HepG2 (cell line): ENCODE results near the gene SBNO2. TPM values are rescaled to one million over a fixed set of nuclear protein-coding genes. Genes with fewer than 3 reads are reported as not detected.

ENCODE experiments used
- AHR ChIP-seq: IDR thresholded peaks from 2 replicates; pipeline ENCODE4 v1.6.1; 2018; ENCODE audit warnings: missing genetic modification reagents, missing compliant biosample characterization
- ATF1 ChIP-seq: IDR thresholded peaks from 2 replicates; pipeline ENCODE4 v1.6.1; 2016; ENCODE audit warnings: mild to moderate bottlenecking, control low read depth
- CEBPB ChIP-seq: IDR thresholded peaks from 2 replicates; pipeline ENCODE4 v1.6.1; 2011; ENCODE audit warnings: low read depth, low read length, improper control_type of control experiment, borderline replicate concordance
- GATAD2A ChIP-seq: IDR thresholded peaks from 2 replicates; pipeline ENCODE4 v1.6.1; 2016
- JUNB ChIP-seq: sonication (generic); formaldehyde crosslinking; IDR thresholded peaks from 2 replicates; pipeline ENCODE4 v1.8.0; 2022; ENCODE audit warnings: missing genetic modification reagents, mild to moderate bottlenecking, borderline replicate concordance
- JUND ChIP-seq: sonication (generic); formaldehyde crosslinking; IDR thresholded peaks from 2 replicates; pipeline ENCODE4 v1.8.0; 2022; ENCODE audit warnings: mild to moderate bottlenecking, missing genetic modification reagents
- KDM1A ChIP-seq: IDR thresholded peaks from 2 replicates; pipeline ENCODE4 v1.6.1; 2016; ENCODE audit warnings: missing compliant biosample characterization
- MAF1 ChIP-seq: sonication (generic); formaldehyde crosslinking; IDR thresholded peaks from 2 replicates; pipeline ENCODE4 v1.5.0; 2020; ENCODE audit warnings: missing genetic modification reagents, borderline replicate concordance
- SKI ChIP-seq: fragments of 450-650 bp; IDR thresholded peaks from one replicate; pipeline ENCODE4 v1.6.1; 2018; ENCODE audit warnings: mild to moderate bottlenecking; ENCODE audit not compliant: partially characterized antibody
- ZBTB7A ChIP-seq: sonication (generic); formaldehyde crosslinking; IDR thresholded peaks from 2 replicates; pipeline ENCODE4 v1.8.0; 2022; ENCODE audit warnings: mild to moderate bottlenecking, missing genetic modification reagents
- ZFP62 ChIP-seq: sonication (generic); formaldehyde crosslinking; IDR thresholded peaks from 2 replicates; pipeline ENCODE4 v1.4.0; 2020; ENCODE audit warnings: missing genetic modification reagents
- ZNF549 ChIP-seq: sonication (generic); formaldehyde crosslinking; IDR thresholded peaks from 2 replicates; pipeline ENCODE4 v1.5.0; 2020; ENCODE audit warnings: missing genetic modification reagents
- ZNF598 ChIP-seq: sonication (generic); formaldehyde crosslinking; IDR thresholded peaks from 2 replicates; pipeline ENCODE4 v1.5.1; 2020; ENCODE audit warnings: mild to moderate bottlenecking, missing genetic modification reagents, borderline replicate concordance
- ZNF644 ChIP-seq: IDR thresholded peaks from 2 replicates; pipeline ENCODE4 v1.6.1; 2016; ENCODE audit warnings: low read depth
- ZSCAN30 ChIP-seq: sonication (generic); formaldehyde crosslinking; IDR thresholded peaks from 2 replicates; pipeline ENCODE4 v1.5.0; 2020; ENCODE audit warnings: mild to moderate bottlenecking, missing genetic modification reagents
- polyA plus RNA-seq, 8 experiments: library from polyadenylated mRNA; depleted of rRNA in 3 of 8; stranded (reverse) in 7 of 8; unstranded in 1 of 8; fragments of >200 nt; fragmentation: Illumina TruSeq in 4 of 8; extraction: Trizol in 4 of 8; gene quantifications; 2 replicates each; pipeline versions ENCODE4 v1.2.1 to v1.2.3, GENCODE V29; 2011 to 2016; ENCODE audit warnings: low read depth in 4 of 8, missing spikeins in 1 of 8, mixed read lengths in 1 of 8; ENCODE audit not compliant: insufficient read depth in 1 of 8
- total RNA-seq, 5 experiments: library from RNA; depleted of rRNA; stranded (reverse); fragments of >200 nt; fragmentation: Illumina TruSeq; extraction: Trizol; gene quantifications; 2 replicates each; pipeline ENCODE4 v1.2.3, GENCODE V29; 2016; ENCODE audit warnings: low read depth in 1 of 5
- TF ChIP-seq, protein P1 (sequence below): fragments of 450-650 bp; IDR thresholded peaks from 2 replicates; pipeline ENCODE4 v1.6.1; 2016
- TF ChIP-seq, protein P2 (sequence below): sonication (generic); formaldehyde crosslinking; IDR thresholded peaks from 2 replicates; pipeline ENCODE4 v1.5.1; 2020; ENCODE audit warnings: mild to moderate bottlenecking, moderate library complexity, missing genetic modification reagents
- TF ChIP-seq, protein P3 (sequence below): sonication (generic); formaldehyde crosslinking; IDR thresholded peaks from 2 replicates; pipeline ENCODE4; 2020; ENCODE audit warnings: missing genetic modification reagents, mild to moderate bottlenecking, borderline replicate concordance
- TF ChIP-seq, protein P4 (sequence below): sonication (generic); formaldehyde crosslinking; IDR thresholded peaks from 2 replicates; pipeline ENCODE4 v1.4.0; 2020; ENCODE audit warnings: missing genetic modification reagents
- TF ChIP-seq, protein P5 (sequence below): sonication (generic); formaldehyde crosslinking; IDR thresholded peaks from 2 replicates; pipeline ENCODE4 v1.4.0; 2020; ENCODE audit warnings: missing genetic modification reagents, borderline replicate concordance

The SBNO2 gene
- total and polyA plus RNA-seq, 2 of the 13 experiments (the other 11 are each of a cell fraction or from before 2014, with no cell fraction given), result 8.6 to 10.4 TPM

DNA sequence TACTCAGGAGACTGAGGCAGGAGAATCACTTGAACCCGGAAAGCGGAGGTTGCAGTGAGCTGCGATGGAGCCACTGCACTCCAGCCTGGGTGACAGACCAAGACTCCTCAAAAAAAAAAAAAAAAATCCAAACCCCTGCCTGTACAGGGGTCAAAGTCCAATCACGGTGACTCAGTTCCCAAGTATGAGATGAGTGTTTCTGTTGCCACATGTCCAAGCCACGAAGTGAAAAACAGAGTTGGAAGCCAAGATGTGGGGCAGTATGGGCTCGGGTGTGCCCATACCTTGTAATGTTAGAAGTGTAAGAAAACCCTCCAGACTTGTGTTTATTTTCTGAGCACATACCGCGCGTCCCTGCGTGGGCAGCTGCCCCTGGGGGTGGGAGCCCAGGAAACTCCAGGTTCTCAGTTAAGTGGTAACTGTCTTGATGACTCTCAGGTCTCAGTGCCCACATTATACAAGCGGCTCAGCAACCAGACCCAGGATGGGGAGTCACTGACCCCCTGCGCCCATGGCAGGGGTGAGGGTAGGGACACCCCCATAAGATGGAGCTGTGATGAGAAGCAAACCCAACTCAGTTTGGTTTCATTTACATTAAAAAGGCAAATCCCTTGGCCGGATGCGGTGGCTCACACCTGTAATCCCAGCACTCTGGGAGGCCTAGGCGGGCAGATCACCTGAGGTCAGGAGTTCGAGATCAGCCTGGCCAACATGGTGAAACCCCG, 71.5 kb downstream of the SBNO2 start (continued):
- TF ChIP-seq, protein P1, sequence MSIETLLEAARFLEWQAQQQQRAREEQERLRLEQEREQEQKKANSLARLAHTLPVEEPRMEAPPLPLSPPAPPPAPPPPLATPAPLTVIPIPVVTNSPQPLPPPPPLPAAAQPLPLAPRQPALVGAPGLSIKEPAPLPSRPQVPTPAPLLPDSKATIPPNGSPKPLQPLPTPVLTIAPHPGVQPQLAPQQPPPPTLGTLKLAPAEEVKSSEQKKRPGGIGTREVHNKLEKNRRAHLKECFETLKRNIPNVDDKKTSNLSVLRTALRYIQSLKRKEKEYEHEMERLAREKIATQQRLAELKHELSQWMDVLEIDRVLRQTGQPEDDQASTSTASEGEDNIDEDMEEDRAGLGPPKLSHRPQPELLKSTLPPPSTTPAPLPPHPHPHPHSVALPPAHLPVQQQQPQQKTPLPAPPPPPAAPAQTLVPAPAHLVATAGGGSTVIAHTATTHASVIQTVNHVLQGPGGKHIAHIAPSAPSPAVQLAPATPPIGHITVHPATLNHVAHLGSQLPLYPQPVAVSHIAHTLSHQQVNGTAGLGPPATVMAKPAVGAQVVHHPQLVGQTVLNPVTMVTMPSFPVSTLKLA, result peak; percentile 53
- peak; percentile 70; the same call in 1 of the 2 replicates for TF ChIP-seq GATAD2A
- peak; percentile 82 for TF ChIP-seq JUNB (CRISPR knock-in tag)
- TF ChIP-seq ZBTB7A, result no peak
- no peak for TF ChIP-seq AHR (CRISPR knock-in tag)
- peak; percentile 24; the same call in 1 of the 2 replicates for TF ChIP-seq KDM1A (CRISPR knock-in tag)
- TF ChIP-seq SKI, result no peak
- TF ChIP-seq ZFP62, result no peak
- peak; percentile 84; the same call in 1 of the 2 replicates for TF ChIP-seq CEBPB
- TF ChIP-seq ZNF644 (CRISPR knock-in tag), result no peak
- TF ChIP-seq, protein P2, sequence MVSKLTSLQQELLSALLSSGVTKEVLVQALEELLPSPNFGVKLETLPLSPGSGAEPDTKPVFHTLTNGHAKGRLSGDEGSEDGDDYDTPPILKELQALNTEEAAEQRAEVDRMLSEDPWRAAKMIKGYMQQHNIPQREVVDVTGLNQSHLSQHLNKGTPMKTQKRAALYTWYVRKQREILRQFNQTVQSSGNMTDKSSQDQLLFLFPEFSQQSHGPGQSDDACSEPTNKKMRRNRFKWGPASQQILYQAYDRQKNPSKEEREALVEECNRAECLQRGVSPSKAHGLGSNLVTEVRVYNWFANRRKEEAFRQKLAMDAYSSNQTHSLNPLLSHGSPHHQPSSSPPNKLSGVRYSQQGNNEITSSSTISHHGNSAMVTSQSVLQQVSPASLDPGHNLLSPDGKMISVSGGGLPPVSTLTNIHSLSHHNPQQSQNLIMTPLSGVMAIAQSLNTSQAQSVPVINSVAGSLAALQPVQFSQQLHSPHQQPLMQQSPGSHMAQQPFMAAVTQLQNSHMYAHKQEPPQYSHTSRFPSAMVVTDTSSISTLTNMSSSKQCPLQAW (CRISPR knock-in tag), result 0 out of 2 replicates have a peak, but pooled peaks have one; percentile 24
- TF ChIP-seq, protein P3, sequence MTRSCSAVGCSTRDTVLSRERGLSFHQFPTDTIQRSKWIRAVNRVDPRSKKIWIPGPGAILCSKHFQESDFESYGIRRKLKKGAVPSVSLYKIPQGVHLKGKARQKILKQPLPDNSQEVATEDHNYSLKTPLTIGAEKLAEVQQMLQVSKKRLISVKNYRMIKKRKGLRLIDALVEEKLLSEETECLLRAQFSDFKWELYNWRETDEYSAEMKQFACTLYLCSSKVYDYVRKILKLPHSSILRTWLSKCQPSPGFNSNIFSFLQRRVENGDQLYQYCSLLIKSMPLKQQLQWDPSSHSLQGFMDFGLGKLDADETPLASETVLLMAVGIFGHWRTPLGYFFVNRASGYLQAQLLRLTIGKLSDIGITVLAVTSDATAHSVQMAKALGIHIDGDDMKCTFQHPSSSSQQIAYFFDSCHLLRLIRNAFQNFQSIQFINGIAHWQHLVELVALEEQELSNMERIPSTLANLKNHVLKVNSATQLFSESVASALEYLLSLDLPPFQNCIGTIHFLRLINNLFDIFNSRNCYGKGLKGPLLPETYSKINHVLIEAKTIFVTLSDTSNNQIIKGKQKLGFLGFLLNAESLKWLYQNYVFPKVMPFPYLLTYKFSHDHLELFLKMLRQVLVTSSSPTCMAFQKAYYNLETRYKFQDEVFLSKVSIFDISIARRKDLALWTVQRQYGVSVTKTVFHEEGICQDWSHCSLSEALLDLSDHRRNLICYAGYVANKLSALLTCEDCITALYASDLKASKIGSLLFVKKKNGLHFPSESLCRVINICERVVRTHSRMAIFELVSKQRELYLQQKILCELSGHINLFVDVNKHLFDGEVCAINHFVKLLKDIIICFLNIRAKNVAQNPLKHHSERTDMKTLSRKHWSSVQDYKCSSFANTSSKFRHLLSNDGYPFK (CRISPR knock-in tag), result peak; percentile 1; the same call in 1 of the 2 replicates
- TF ChIP-seq ZNF549 (CRISPR knock-in tag), result no peak
- no peak for TF ChIP-seq ZSCAN30
- TF ChIP-seq JUND (CRISPR knock-in tag), result peak; percentile 89
- TF ChIP-seq, protein P4, sequence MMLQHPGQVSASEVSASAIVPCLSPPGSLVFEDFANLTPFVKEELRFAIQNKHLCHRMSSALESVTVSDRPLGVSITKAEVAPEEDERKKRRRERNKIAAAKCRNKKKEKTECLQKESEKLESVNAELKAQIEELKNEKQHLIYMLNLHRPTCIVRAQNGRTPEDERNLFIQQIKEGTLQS (CRISPR knock-in tag), result peak; percentile 90
- TF ChIP-seq ATF1 (CRISPR knock-in tag), result 0 out of 2 replicates have a peak, but pooled peaks have one; percentile 35
- TF ChIP-seq, protein P5, sequence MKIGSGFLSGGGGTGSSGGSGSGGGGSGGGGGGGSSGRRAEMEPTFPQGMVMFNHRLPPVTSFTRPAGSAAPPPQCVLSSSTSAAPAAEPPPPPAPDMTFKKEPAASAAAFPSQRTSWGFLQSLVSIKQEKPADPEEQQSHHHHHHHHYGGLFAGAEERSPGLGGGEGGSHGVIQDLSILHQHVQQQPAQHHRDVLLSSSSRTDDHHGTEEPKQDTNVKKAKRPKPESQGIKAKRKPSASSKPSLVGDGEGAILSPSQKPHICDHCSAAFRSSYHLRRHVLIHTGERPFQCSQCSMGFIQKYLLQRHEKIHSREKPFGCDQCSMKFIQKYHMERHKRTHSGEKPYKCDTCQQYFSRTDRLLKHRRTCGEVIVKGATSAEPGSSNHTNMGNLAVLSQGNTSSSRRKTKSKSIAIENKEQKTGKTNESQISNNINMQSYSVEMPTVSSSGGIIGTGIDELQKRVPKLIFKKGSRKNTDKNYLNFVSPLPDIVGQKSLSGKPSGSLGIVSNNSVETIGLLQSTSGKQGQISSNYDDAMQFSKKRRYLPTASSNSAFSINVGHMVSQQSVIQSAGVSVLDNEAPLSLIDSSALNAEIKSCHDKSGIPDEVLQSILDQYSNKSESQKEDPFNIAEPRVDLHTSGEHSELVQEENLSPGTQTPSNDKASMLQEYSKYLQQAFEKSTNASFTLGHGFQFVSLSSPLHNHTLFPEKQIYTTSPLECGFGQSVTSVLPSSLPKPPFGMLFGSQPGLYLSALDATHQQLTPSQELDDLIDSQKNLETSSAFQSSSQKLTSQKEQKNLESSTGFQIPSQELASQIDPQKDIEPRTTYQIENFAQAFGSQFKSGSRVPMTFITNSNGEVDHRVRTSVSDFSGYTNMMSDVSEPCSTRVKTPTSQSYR (CRISPR knock-in tag), result no peak
- TF ChIP-seq ZNF598 (CRISPR knock-in tag), result no peak
- TF ChIP-seq MAF1 (CRISPR knock-in tag), result no peak
- TF ChIP-seq, all 625 proteins: peak for 67
